NCI-H1092 treated with DMSO at 0.1 percent for 48 hours (cell line): Measurements from ENCODE around the gene IQUB.
A peak's percentile ranks its signal among the peaks of the same experiment; 100 is the strongest.
"Not testable (repeated sequence)": the region's sequence is repeated elsewhere in the genome, so short reads cannot be mapped to it uniquely, and the experiment has no call there.

ENCODE experiments used
- DNase-seq: peaks from one replicate; lab custom pipeline; 2025; lab: John Stamatoyannopoulos, UW

The IQUB gene

DNA sequence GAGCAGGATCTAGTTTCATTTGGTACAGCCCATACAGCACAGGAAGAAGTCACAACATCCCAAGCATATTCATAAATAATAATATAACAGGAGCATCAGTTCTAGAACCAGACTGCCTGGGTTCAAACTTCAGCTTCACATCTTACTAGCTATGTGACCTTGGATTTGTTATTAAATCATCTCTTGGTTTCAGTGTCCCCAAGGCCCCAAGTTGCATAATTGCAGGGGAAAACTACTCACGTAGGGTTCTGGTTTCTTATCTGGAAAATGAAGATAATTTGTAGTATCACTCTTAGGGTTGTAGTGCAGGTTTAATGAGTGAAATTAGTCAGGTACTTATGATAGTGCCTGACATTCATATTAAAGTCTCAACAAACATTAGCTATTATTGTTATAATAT is 5.5 kb upstream of the IQUB start:
- DNase-seq, result no peak

DNA sequence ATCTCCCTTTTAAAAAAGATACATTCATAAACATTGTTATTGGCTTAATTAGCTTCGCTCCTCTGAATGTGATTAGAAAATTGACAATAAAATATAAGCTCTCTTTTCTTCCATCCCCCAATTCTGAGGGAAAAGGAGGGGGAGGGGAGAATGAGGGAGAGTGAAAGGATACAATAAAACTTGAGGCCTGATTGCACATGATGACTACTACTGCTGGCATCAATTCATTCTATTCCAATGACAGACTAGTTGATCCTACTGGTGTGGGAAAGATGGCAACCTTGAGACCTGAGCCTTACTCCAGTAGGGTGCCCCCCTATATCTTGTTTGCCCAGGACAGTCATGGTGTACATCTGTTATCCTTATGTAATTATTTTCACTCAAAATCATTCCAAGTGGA is 4.5 kb upstream of the IQUB start:
- DNase-seq, result no peak

DNA sequence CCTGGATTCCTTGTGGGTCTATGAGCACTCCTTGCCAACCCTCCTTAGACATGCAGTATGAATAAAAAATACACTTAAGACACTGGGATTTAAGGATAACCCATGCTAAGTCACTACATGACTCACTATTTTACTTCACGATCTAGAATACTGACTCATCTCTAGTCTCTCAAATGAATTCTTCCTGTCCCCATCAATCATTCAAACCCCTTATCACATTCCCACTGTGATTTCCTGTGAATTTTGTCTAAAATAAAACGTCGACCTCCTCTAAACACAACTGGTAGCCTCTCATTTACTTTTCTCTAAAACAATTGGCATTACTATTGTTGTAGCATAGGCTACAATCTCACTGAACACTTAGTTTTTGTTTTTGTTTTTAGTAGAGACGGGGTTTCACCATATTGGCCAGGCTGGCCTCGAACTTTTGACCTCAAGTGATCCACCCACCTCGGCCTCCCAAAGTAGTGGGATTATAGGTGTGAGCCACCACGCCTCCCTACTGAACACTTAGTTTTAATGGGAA is 3.9 kb upstream of the IQUB start:
- no peak for DNase-seq

DNA sequence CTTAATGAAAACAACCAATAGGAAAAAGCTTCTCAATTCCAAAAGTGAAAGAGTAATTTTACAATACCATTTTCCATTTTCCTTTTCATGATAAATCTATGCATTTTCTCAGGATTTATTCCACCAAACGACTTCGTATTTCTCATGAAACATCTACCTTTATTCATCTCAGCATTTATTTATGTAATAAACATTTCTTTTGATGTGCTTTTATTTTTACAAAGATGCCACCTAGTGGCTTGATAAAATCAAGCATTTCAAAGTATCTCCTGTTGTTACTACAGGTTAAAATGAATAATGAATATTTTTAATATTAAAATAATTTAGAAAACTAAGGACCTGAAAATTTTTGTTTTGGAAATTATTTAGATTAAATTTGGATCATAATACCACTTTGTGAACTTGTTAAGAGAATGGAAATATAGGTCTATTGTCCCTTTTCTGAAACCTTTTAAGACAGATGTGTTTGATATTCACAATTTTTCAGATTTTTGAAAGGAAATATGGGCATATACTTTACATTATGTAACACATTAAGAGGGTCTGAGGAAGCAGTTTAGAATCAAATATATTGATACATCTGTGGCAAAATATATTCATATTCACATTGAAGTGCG is 2.7 kb upstream of the IQUB start:
- peak; percentile 20 for DNase-seq

DNA sequence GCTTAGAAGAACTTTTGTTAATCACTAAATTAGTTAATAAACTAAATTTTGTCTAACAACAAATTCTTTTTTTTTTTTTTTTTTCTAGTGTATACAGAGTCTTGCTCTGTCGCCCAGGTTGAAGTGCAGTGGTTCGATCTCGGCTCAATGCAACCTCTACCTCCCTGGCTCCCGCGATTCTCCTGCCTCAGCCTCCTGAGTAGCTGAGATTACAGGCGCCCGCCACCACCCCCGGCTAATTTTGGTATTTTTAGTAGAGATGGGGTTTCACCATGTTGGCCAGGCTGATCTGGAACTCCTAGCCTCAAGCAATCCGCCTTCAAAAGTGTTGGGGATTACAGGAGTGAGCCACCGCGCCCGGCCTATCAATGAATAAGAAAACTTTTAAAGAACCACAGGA is 1.1 kb upstream of the IQUB start:
- no peak for DNase-seq

DNA sequence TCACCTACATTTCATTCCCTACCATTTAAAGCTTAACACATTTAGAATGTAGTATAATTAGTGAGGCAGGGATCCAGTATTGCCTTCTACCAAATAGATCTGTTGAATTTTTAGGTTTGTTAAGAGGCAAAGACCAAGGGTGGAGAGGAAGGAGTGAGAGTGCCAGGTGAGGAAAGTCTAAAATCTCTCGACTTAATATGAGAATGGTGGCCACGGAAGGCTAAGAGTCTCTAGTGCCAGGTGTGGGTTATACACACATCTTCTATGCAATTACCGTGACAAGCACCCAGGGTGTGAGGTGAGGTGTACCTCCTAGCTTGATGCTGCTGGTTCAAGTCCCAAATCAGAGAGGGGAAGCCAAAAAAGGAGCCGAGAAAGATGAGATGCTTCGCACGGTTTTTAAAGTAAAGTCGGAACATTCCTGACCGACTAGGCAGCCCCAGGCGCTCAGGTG is 439 bp downstream of the IQUB start:
- no peak for DNase-seq

DNA sequence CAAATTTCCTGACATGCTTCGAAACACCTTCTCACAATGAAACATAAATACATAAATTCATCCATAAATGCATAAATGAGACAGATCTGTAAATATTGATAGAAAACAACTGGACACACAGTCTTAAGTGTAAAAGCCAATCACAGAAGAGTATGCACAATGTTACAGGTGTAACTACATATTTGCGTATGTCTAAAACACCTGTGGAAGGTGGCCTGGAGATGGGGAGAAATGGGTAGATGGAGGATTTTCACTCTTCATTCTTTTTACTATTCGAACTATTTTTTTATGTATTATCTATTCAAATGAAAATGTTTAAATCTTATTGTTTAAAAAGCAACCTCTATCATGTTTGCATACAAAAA is 860 bp downstream of the IQUB start:
- no peak for DNase-seq

DNA sequence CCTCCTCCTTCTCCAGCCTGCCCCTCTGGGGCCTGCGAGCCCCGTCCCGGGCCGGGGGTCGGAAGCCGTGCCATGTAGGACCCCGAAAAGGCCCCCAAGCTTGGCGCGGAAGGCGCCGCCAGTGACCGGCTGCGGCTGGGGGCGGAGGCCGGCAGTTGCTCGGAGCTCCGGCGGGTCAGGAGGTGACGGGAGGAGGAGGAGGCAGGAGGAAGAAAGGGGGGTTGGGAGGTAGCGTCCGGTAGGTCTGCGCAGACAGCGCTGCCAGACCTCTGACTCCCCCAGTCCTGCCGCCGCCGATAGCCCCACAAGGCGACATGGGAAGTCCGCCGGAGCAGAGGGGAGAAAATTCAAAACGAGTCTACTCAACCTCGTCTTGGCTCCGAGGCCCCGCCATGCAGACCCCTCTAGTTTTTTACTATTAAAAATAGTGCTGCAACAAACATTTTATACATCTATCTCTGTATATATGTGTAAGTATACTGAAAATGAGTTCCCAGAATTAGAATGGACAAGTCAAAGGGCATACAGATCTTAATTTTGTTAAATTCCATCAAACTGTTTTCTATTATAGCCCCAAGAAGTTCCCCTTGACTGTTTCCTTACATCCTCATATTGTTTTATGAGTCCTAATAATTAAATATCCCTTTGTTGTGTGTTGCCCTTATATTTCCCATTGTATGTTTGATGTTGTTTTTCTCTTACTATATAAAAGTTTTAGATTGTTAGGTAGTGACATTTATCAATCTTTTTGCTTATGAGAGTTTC is 1.4 kb downstream of the IQUB start:
- DNase-seq, result not testable (repeated sequence)

DNA sequence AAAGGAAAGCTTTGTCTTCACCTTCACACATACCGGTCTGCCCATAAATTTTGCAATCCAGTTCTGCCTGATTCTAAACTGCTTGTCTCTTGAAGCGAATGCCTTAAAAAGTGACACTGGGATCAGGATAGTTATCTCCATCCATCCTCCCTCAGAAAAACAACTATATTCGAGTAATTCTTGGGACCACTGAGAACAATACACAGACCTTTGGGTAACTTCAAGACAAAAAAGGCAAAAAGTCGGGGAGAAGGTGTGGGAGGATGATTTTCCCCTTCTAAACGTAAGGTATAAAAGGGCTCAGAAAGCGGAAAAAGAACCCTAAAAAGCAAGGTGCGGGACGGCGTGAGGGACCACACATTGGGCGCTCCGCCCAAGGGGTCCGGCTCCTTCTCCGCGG is 2.1 kb downstream of the IQUB start:
- not testable (repeated sequence) for DNase-seq

DNA sequence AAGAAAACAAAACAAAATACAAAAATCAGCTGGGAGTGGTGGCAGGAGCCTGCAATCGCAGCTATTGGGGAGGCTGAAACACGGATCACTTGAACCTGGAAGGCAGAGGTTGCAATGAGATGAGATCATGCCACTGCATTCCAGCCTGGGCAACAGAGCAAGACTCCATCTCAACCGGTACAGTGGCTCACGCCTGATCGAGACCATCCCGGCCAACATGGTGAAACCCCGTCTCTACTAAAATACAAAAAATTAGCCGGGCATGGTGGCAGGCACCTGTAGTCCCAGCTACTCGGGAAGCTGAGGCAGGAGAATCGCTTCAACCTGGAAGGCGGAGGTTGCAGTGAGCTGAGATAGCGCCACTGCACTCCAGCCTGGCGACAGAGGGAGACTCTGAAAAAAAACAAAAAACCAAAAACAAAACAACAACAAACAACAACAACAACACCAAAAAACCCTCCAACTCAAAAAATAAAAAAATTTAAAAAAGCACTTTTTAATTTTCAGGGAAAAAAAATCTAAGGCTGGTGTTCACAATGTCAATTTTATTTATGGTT is 4.3 kb downstream of the IQUB start:
- DNase-seq, result not testable (repeated sequence)

DNA sequence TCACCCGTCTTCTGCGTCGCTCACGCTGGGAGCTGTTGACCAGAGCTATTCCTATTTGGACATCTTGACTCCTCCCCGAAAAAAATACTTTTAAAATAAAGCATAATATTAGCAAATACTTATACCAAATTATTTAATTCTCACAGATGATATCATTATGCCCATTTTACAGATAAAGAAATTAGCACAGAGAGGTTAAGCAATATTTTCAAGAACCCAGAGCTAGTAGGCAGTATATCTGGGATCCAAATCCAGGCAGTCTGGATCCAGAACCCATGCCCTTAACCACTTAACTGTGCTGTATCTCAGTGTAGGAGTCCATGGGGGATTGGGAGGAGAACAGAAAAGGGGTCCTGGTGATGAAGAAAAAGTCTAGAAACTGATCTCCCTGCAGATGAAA is 6.1 kb downstream of the IQUB start:
- no peak for DNase-seq

DNA sequence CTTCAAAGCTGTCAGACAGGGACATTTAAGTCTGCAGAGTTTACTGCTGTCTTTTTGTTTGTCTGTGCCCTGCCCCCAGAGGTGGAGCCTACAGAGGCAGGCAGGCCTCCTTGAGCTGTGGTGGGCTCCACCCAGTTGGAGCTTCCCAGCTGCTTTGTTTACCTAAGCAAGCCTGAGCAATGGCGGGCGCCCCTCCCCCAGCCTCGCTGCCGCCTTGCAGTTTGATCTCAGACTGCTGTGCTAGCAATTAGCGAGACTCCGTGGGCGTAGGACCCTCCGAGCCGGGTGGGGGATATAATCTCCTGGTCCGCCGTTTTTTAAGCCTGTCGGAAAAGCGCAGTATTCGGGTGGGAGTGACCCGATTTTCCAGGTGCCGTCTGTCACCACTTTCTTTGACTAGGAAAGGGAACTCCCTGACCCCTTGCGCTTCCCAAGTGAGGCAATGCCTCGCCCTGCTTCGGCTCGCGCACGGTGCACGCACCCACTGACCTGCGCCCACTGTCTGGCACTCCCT is 6.6 kb downstream of the IQUB start:
- DNase-seq, result not testable (repeated sequence)

DNA sequence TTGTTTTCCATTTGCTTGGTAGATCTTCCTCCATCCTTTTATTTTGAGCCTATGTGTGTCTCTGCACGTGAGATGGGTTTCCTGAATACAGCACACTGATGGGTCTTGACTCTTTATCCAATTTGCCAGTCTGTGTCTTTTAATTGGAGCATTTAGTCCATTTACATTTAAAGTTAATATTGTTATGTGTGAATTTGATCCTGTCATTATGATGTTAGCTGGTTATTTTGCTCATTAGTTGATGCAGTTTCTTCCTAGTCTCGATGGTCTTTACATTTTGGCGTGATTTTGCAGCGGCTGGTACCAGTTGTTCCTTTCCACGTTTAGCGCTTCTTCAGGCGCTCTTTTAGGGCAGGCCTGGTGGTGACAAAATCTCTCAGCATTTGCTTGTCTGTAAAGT is 7.9 kb downstream of the IQUB start:
- not testable (repeated sequence) for DNase-seq

DNA sequence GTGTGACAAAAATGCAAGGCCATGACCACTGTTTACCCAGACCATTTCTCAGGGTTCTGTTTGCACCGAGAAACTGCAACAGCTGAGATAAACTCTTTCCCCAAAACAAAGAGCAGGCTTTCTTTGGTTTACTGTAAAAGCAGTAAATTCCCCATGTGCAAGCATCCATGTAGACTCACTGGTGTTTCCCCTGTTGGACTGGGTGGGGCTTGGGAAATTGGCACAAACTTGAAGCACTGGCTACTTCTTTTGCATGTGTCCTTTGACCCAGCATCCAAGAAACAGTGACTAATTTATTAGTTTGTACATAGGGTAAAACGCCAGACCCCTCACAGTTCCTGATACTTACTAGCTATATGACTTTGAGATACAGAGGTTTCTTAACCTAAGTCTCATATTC is 12.3 kb downstream of the IQUB start:
- DNase-seq, result no peak

DNA sequence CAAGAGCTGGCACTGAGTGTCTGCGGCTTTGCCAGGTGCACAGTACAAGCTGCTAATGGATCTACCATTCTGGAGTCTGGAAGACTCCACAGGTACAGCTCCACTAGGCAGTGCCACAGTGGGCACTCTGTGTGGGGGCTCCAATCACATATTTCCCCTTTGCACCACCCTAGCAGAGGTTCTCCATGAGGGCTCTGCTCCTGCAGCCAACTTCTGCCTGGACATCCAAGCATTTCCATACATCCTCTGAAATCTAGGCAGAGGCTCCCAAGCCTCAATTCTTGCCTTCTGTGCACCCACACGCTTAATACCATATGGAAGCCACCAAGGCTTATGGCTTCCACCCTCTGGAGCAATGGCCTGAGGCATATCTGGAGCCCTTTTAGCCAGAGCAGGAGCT is 29.2 kb downstream of the IQUB start:
- no peak for DNase-seq

DNA sequence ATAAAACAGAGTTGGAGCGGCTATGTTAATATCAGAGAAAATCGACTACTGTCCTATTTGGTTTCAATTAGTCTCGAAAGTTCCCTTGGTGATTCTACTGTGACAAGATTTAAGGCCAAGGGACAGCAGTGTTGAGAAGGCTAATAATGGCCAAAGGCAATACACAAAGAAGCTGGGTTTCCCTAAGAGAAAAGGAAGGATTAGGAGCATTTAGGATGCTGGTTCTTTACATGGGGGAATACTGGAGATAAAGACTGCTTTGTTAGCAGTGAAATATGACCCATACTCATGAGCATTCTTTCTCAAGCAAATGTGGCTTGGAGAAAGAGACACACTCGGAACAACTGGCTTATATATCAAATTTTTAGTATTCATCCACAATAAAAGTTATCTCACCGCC is 32.2 kb downstream of the IQUB start:
- no peak for DNase-seq

DNA sequence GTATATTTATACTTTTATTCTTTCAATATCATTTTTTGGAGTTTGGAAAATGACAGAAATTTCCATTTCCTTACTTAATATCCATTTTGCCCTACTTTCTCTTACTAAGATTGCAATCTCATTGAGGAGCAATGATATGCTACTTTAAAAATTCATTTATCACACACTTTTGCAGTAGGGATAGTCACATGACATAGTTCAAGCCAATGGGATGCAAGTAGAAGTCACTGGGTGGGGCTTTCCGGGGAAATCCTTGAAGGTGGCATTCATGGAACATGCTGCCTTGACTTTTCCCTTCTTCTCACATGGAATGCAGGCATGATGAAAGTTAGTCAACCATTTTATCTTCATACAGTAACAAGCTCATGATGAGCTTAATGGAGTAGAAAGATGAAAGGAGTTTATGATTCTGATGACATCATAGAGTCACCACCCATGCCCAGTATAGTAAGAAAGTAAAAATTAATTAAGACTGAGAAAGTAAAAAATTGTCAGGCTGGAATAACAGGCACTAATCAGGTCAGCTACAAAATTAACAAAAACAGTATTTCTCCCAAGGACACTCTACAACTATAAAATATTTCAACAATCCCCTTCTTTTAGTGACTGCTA is 33.4 kb downstream of the IQUB start:
- no peak for DNase-seq

DNA sequence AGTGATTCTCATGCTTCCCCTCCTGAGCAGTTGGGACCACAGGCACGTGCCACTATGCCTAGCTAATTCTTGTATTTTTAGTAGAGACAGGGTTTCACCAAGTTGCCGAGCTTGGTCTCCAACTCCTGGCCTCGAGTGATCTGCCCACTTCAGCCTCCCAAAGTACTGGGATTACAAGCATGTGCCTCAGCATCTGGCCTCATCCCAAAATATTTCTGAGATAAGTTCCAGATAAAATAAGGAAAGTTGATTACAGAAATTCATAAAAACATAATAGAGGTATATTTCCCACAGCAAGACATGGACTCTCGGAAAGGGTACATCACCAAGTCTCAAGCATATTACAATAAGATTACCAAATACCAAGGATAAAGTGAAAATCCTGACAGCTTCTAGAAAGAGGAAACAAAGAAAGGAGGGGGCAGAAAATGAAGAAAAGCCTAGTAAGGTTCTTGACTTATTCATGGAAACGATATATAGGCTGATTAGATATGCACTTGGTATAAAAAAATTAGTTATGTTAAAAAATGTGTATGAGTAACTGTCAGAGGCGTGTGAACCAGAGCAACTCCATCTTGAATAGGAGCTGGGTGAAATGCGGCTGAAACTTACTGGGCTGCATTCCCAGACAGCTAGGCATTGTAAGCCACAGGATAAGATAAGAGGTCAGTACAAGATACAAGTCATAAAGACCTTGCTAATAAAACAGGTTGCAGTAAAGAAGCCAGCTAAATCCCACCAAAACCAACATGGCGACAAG is 35.0 kb downstream of the IQUB start:
- DNase-seq, result no peak

DNA sequence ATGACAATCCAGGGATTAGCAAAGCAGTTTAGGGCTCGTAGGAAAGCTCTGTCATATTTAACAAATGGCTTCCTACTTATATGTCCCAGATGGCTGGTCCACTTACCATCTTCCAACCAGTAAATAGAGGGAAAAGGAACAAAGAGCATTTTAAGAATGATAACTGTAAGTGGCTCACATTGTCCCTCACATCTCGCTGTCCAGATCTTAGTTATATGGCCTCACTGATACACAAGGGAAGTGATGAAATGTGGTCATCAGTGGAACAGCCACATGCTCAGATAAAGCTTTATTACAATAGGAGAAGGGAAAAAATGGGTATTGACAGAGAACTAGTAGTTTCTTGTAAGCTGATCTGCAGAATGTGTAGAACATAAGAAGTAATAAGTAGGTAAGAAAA is 35.8 kb downstream of the IQUB start:
- no peak for DNase-seq

DNA sequence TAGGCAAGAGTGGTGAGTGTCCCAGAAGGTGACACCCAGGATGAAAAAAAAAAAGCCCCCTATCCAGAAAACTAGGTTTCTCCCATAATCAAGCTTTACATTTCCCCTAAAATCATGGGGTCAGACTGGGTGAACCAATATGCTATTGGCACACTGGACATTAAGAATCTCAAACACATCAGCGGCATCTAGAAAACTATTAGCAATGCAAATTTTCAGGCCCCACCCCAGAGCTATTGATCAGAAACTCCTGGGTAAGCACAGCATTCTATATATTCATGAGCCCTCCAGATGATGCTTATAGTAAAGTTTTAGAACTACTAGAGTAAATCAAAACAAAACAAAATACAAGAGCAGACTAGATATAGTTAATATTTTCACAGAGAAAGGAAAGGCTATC is 36.4 kb downstream of the IQUB start:
- no peak for DNase-seq

DNA sequence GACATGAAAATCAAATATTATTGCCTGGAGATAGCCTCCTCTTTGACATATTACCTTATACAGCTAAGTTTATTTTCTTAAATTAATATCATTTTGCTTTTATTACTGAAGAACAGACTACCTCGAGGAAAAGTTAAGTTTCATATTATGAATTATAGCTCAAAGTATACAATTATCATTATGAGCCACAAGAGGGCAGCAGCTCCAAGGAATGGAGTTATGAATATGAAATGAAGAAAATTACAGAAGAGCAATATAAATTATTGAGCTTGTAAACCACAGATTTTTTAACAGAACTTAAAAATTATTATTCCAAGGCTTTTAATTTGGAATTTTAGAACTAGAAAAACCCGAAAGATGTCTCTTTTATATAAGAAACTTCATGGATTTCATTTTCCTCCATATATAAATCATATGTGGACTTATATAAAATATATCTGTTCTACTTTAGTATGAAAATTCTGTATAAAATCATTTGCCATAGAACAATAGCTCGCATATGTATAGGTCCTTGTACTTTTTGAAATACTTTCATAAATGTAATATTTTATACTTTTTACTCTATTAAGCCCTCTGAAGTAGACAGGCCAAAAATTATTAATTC is 40.1 kb downstream of the IQUB start:
- peak; percentile 59 for DNase-seq

DNA sequence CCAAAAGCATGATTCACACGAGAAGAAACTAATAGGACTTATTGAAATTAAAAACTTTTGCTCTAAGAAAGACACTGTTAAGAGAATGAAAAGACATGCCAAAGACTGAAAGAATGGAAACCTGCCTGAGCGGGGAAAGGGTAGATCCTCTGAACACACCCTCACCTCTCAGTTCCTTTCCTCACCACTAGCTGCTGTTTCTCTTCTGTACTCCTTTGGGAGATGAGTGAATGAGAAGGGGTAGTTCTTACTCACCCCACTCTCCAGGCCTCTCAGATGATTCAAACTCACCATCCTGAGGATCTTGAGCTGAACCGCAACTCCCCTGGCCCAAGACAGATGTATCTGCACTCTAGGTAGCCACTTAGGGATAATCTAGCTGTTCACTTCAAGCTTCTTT is 41.9 kb downstream of the IQUB start:
- DNase-seq, result no peak
